Chondrocyte (in vitro differentiated cells): Measurements from ENCODE around the gene KRTAP3-1. TPM values are rescaled to one million over a fixed set of nuclear protein-coding genes. Genes with fewer than 3 reads are reported as not detected.

Source experiments
- DNase-seq: peaks from one replicate; pipeline ENCODE4 v3.0.0; 2021; ENCODE audit warnings: mixed read lengths, low spot score
- H3K27ac Mint-ChIP-seq: one replicate; pipeline ENCODE4 v1.8.0; 2021; ENCODE audit warnings: mild to moderate bottlenecking, moderate library complexity, mixed read lengths; ENCODE audit not compliant: unreplicated experiment
- H3K27me3 Mint-ChIP-seq: 2 replicates; pipeline ENCODE4 v1.8.0; 2021; ENCODE audit warnings: low read depth, mixed read lengths
- H3K36me3 Mint-ChIP-seq: 2 replicates; pipeline ENCODE4 v1.8.0; 2021; ENCODE audit warnings: low read depth, mixed read lengths
- H3K4me1 Mint-ChIP-seq: 2 replicates; pipeline ENCODE4 v1.8.0; 2021; ENCODE audit warnings: low read depth, mild to moderate bottlenecking, mixed read lengths
- H3K4me3 Mint-ChIP-seq: one replicate; pipeline ENCODE4 v1.8.0; 2021; ENCODE audit warnings: mild to moderate bottlenecking, moderate library complexity, mixed read lengths; ENCODE audit not compliant: unreplicated experiment
- H3K9me3 Mint-ChIP-seq: 2 replicates; pipeline ENCODE4 v1.8.0; 2021; ENCODE audit warnings: low read depth, mixed read lengths
- total RNA-seq: library from RNA; stranded (reverse); gene quantifications from 3 replicates; pipeline ENCODE4 v1.2.1, GENCODE V29; 2021
- TF ChIP-seq, protein P1 (sequence below): fragments of 200-600 bp; sonication (generic); IDR thresholded peaks from 2 replicates; pipeline ENCODE4 v1.5.0; 2021; ENCODE audit warnings: antibody characterized with exemption, mild to moderate bottlenecking, moderate library complexity

KRTAP3-1 gene
- total RNA-seq, 1 donor from 2014 or later = not detected

DNA sequence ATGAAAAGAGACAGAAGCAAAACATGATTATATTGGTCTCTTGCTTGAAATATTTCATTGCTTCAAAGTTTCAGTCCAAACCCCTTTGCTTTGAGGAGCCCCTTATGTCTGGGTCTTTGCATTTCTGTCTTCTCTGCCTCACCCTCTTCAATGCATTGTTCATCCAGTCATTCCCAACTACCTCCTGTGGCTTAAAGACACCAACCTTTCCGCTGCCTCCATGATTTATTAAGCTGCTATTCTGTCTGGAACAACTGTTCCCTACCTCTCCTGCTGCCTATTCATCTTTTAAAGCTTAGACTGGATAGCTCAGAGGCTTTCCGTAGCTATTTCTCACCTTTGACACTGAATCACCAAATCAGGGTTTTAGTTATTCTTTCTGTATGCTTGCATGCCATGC is 11.6 kb downstream of the KRTAP3-1 start:
- H3K4me1 Mint-ChIP-seq = no peaks in the 10 kb centered on the region
- H3K4me3 Mint-ChIP-seq = no peak overlapping the region
- H3K36me3 Mint-ChIP-seq = peaks cover 1% of the 10 kb centered on the region
- DNase-seq = no peak
- peaks cover 6% of the 10 kb centered on the region for H3K27me3 Mint-ChIP-seq
- no peak overlapping the region for H3K27ac Mint-ChIP-seq
- no peaks in the 10 kb centered on the region for H3K9me3 Mint-ChIP-seq
- TF ChIP-seq, protein P1, sequence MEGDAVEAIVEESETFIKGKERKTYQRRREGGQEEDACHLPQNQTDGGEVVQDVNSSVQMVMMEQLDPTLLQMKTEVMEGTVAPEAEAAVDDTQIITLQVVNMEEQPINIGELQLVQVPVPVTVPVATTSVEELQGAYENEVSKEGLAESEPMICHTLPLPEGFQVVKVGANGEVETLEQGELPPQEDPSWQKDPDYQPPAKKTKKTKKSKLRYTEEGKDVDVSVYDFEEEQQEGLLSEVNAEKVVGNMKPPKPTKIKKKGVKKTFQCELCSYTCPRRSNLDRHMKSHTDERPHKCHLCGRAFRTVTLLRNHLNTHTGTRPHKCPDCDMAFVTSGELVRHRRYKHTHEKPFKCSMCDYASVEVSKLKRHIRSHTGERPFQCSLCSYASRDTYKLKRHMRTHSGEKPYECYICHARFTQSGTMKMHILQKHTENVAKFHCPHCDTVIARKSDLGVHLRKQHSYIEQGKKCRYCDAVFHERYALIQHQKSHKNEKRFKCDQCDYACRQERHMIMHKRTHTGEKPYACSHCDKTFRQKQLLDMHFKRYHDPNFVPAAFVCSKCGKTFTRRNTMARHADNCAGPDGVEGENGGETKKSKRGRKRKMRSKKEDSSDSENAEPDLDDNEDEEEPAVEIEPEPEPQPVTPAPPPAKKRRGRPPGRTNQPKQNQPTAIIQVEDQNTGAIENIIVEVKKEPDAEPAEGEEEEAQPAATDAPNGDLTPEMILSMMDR = no peak

DNA sequence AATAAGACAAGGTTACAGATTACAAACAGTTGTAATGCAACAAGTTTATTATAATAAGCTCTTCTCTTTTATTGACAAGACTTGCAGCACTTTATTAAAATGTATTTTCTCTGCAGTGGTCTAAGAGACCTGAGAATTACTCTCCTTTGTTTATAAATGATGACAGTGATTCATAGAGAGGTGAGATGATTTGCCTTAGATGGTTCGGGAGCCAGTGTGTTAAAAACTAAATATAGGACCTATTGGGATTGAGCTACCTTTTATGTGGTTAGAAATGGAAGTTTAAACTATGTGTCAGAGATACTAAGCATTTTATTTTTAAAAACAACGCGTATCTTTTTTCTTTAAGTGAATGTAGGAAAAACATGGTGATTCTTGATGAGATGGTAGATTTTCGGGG is 12.1 kb downstream of the KRTAP3-1 start:
- no peaks in the 10 kb centered on the region for H3K9me3 Mint-ChIP-seq
- no peak for DNase-seq

DNA sequence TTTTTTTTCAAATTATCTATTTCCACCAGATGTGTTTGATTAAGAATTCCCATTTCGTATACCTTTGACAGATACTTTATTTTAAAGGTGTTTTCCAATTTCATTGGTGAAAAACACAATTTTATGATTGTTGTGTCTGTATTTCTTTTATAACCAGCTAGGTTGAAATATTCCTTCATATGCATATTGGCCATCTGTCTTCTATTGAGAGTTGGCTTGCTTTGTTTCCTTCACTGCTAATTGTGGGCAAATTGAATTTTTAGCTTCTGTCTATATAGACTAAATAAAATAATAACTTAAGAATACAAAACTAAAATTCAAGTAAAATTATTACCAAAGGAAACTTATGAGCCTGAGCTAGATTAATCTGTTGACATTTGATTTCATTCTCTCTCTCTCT is 13.8 kb downstream of the KRTAP3-1 start:
- no peaks in the 10 kb centered on the region for H3K4me1 Mint-ChIP-seq
- no peak for DNase-seq
- H3K4me3 Mint-ChIP-seq = no peak overlapping the region
- TF ChIP-seq, protein P1 = no peak
- H3K27me3 Mint-ChIP-seq = peaks cover 6% of the 10 kb centered on the region
- no peak overlapping the region for H3K27ac Mint-ChIP-seq
- H3K9me3 Mint-ChIP-seq = no peaks in the 10 kb centered on the region
- peaks cover 1% of the 10 kb centered on the region for H3K36me3 Mint-ChIP-seq

More for the DNA sequence above, 12.1 kb downstream of the KRTAP3-1 start:
- TF ChIP-seq, protein P1 = no peak
- no peak overlapping the region for H3K4me3 Mint-ChIP-seq
- H3K4me1 Mint-ChIP-seq = no peaks in the 10 kb centered on the region
- peaks cover 1% of the 10 kb centered on the region for H3K36me3 Mint-ChIP-seq
- peaks cover 6% of the 10 kb centered on the region for H3K27me3 Mint-ChIP-seq
- H3K27ac Mint-ChIP-seq = no peak overlapping the region

DNA sequence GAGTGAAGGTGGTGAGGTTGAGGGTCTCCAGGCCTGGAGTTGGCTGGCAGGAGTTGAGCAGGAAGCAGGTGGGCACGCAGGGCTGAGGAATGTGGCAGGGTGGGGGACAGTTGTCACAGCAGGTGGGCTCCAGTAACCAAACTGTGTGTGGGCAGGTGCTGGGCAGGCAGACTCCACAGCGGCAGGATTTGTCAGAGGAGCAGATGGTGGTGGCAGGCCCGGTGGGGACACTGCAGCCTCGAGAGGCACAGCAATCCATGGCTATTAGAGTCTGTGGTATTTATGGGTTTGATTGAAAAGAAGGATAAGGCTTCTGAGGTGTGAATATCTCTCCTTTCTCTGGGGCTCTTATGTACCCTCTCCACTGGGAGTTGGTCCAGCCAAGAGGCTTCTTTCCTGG is 15.1 kb downstream of the KRTAP3-1 start, which contains the start of gene KRTAP3-3:
TSS of gene KRTAP3-3 (minus strand) at position 326 of the 400 bp plus-strand sequence. CDS start at position 259, 67 bp downstream.
- Mint-ChIP-seq H3K27ac (no peak within 1 kb of the TSS), H3K27me3 (peaks cover 6% of the 10 kb centered on the region), H3K36me3 (peaks cover 1% of the 10 kb centered on the region), H3K4me3 (no peak within 1 kb of the TSS), H3K4me1 (no peaks in the 10 kb centered on the region), H3K9me3 (no peaks in the 10 kb centered on the region)
- no peak for DNase-seq
- TF ChIP-seq, protein P1 = no peak

DNA sequence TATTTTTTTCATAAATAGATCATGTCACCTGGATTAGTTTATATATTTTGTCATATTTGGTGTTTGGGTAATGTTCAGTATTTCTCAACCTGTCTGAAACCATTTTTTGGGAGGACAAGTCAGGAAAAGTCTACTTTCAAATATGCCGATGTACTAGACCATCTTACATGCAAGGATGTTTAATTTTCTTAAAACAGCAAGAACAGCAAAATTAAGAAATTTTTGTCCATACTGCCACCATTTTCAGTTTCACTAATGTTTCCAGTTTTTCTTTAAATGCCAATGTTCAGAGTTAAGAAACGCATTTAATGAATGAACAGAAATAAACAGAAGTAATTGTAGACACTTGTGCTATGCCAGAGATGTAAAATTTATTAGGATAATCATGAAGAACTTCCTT is 15.8 kb downstream of the KRTAP3-1 start:
- Mint-ChIP-seq H3K36me3 (peaks cover 1% of the 10 kb centered on the region), H3K9me3 (no peaks in the 10 kb centered on the region), H3K4me1 (no peaks in the 10 kb centered on the region), H3K27ac (no peak overlapping the region), H3K27me3 (peaks cover 6% of the 10 kb centered on the region), H3K4me3 (no peak overlapping the region)
- TF ChIP-seq, protein P1 = no peak
- DNase-seq = no peak
